GM10248 (cell line): ENCODE results near the gene AEBP1.

Source experiments
- CTCF ChIA-PET: fragments of 300-600 bp; sonication (Branson Sonifier 250); formaldehyde crosslinking; extraction: SDS; loops from one replicate; lab custom pipeline; 2021; ENCODE audit warnings: antibody characterized with exemption; lab: Yijun Ruan, JAX
- POLR2A ChIA-PET: fragments of 350-650 bp; sonication (Branson Sonifier 250); formaldehyde crosslinking; extraction: SDS; loops from one replicate; lab custom pipeline; 2020; ENCODE audit warnings: antibody characterized with exemption; lab: Yijun Ruan, JAX
- DNase-seq: peaks from one replicate; pipeline ENCODE4 v3.0.0; 2012; ENCODE audit errors: extremely low spot score
- TF ChIP-seq, protein P1 (sequence below): IDR thresholded peaks from 2 replicates; pipeline ENCODE4 v1.5.1; 2012; ENCODE audit warnings: mild to moderate bottlenecking, low read depth; ENCODE audit errors: extremely low read depth, missing control alignments, control extremely low read depth

The AEBP1 gene

DNA sequence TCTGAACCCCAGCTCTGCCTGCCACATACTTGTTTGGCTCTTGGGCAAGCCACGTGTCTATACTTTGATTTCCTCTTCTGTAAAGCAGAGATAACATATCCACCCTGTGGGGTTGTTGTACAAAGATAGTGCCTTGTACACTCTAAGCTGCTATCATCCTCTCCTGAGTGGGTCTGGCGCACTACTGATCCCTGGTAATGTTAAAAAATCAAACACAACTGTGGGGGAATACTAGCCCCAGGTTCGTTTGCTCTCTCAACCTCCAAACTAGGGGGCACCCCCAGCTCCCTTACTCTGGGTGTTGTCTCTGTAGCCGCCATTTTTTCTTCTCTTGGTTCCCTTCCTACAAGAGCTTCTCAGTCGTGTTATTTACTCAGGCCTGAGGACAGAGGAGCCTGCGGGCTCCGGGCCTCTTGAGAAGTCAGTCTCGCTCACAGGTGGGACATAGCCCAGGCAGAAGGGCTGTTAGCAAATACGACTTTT, 22.8 kb upstream of the AEBP1 start:
- ChIA-PET CTCF (interaction anchor here (0.6 to 2.1 kb wide), 10 partner anchors 10 to 484 kb away, joined by 3 to 13 read pairs (median 4); partner anchors contain the start of genes DBNL and YKT6), POLR2A (interaction anchor here (0.7 to 0.9 kb wide), 4 partner anchors 16 to 76 kb away, joined by 4 to 8 read pairs (median 4); no protein-coding TSS in a partner anchor)

DNA sequence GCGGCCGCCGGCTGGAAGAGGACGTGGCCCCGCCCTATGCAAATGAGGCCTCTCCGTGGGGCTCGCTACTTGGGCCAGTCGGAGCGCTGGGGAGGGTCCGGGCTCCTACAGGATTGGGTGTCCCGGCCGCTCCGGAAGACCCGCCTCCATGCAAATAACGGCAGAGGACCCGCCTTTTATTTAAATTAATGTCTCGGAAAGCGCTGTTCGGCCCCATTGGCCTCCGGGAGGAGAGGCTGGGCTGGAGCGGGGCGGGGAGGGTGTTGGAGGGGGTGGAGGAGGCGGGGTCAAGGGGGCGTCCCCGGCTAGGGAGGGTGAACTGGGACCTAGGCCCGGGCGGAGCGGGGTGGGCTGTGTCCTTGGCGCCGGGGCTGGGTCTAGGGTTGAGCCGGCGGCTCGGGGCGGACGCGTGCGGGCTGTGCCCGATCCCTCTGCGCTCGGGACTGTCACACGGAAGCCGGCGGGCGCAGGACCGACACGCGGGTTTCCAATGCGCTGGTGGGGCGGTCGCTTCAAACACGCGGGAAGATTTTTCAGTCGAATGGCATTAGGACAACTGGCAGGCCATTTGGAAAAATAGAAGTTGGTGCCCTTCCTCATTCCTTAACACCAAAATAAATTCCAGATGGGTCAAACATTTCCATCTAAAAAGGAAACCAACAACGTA, 21.5 kb upstream of the AEBP1 start:
- peak; percentile 98 for DNase-seq
- CTCF ChIA-PET: no interaction called here

More for the DNA sequence above, 22.8 kb upstream of the AEBP1 start:
- TF ChIP-seq, protein P1, sequence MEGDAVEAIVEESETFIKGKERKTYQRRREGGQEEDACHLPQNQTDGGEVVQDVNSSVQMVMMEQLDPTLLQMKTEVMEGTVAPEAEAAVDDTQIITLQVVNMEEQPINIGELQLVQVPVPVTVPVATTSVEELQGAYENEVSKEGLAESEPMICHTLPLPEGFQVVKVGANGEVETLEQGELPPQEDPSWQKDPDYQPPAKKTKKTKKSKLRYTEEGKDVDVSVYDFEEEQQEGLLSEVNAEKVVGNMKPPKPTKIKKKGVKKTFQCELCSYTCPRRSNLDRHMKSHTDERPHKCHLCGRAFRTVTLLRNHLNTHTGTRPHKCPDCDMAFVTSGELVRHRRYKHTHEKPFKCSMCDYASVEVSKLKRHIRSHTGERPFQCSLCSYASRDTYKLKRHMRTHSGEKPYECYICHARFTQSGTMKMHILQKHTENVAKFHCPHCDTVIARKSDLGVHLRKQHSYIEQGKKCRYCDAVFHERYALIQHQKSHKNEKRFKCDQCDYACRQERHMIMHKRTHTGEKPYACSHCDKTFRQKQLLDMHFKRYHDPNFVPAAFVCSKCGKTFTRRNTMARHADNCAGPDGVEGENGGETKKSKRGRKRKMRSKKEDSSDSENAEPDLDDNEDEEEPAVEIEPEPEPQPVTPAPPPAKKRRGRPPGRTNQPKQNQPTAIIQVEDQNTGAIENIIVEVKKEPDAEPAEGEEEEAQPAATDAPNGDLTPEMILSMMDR: peak; percentile 8
- DNase-seq: peak; percentile 59

GRCh38 chr7:44083796-44084195, 20.3 kb upstream of the AEBP1 start:
- CTCF ChIA-PET: interaction anchor here (5.5 kb wide), 1 partner anchor 14 kb away, joined by 42 read pairs; no protein-coding TSS in a partner anchor
- TF ChIP-seq, protein P1: no peak
- POLR2A ChIA-PET: no interaction called here
- DNase-seq: no peak

More for the DNA sequence above, 21.5 kb upstream of the AEBP1 start:
- POLR2A ChIA-PET: no interaction called here
- TF ChIP-seq, protein P1: no peak

GRCh38 chr7:44084701-44085100, 19.4 kb upstream of the AEBP1 start:
- CTCF ChIA-PET: interaction anchor here (1.1 to 5.5 kb wide), 6 partner anchors 13 to 65 kb away, joined by 3 to 42 read pairs (median 4); no protein-coding TSS in a partner anchor
- POLR2A ChIA-PET: no interaction called here
- DNase-seq: no peak
- TF ChIP-seq, protein P1: no peak

DNA sequence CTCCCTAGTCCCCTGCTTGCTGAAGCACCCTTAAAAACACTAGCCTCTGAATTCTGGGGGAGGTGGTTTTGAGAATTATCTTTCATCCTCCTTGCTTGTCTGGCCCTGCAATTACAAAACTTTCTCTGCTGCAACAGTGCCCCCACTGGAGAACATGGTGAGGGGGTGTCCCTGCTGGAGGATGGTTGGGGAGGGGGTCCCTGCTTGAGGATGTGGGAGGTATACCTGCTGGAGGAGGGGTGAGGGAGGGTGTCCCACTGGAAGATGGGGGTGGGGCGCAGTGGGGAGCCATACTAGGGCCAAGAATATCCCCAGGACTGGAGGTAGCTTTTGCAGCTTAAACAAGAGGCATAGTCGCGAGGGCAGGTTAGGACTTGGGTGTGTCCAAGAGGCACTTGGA, 18.6 kb upstream of the AEBP1 start:
- CTCF ChIA-PET: interaction anchor here (1.1 to 5.5 kb wide), 8 partner anchors 10 to 176 kb away, joined by 3 to 42 read pairs (median 3); no protein-coding TSS in a partner anchor
- TF ChIP-seq, protein P1: peak; percentile 28
- POLR2A ChIA-PET: interaction anchor here (0.6 kb wide), 1 partner anchor 74 kb away, joined by 5 read pairs; no protein-coding TSS in a partner anchor

DNA sequence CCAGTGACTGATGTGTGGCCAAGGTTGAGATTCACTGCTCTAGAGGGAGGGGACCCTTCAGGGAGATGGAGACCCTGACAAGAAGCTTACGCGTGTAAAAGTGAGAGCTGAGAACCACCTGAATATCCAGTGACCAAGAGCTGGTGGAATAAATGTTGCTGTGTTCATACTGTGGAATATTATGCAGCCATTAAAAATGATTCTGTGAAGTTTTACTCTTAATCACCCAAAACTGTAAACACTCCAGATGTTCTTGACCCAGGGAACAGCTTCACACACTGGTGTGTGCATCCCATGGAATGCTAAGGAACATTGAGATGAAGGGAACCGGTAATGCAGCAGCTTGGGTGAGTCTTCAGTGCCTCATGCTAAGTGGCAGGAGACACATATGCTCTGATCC, 17.5 kb upstream of the AEBP1 start:
- CTCF ChIA-PET: interaction anchor here (1.5 to 5.5 kb wide), 3 partner anchors 11 to 175 kb away, joined by 3 to 42 read pairs (median 3); no protein-coding TSS in a partner anchor
- POLR2A ChIA-PET: no interaction called here
- DNase-seq: no peak
- TF ChIP-seq, protein P1: no peak

More for the DNA sequence above, 18.6 kb upstream of the AEBP1 start:
- no peak for DNase-seq
